ENCODE data around the gene GRIK3.

GRCh38 chr1:36786425-36786824 lies 247.9 kb downstream of the GRIK3 start:
- TF ChIP-seq CTCF (conservative IDR thresholded peaks at IDR 0.05; ENCODE audit: low read depth in 2 of 2) (no peak), EZH2 (IDR thresholded peaks at IDR 0.05; ENCODE audit: low read depth, unreplicated experiment) (no peak), CREB1 (CRISPR knock-in tag; IDR thresholded peaks at IDR 0.05; ENCODE audit: low read depth) (no peak), EZH2phosphoT487 (IDR thresholded peaks at IDR 0.05; ENCODE audit: unreplicated experiment) (no peak)
